ES-I3 (cell line): ENCODE data around the gene GTPBP10.

ENCODE experiments used
- H3K36me3 ChIP-seq: 2 replicates; pipeline ENCODE4 v1.6.1; 2013; ENCODE audit warnings: mild to moderate bottlenecking, low read length, control low read depth, moderate library complexity; ENCODE audit not compliant: insufficient read depth
- H3K4me1 ChIP-seq: 2 replicates; pipeline ENCODE4 v1.6.1; 2013; ENCODE audit warnings: mild to moderate bottlenecking, control low read depth, low read length; ENCODE audit not compliant: insufficient read depth
- H3K9ac ChIP-seq: 2 replicates; pipeline ENCODE4 v1.6.1; 2013; ENCODE audit warnings: low read depth, mild to moderate bottlenecking, low read length, moderate library complexity
- H3K9me3 ChIP-seq: 2 replicates; pipeline ENCODE4 v1.6.1; 2013; ENCODE audit warnings: mild to moderate bottlenecking, low read length, moderate library complexity; ENCODE audit not compliant: control insufficient read depth, insufficient read depth

Gene GTPBP10

GRCh38 chr7:90433221-90433620 lies 86.7 kb downstream of the GTPBP10 start:
- Histone ChIP-seq H3K4me1 (no peaks in the 10 kb centered on the region), H3K9ac (no peak overlapping the region), H3K36me3 (no peaks in the 10 kb centered on the region), H3K9me3 (peaks cover 5% of the 10 kb centered on the region)
